HG02981 (cell line): ENCODE results near the gene RBBP9.
"Not testable (repeated sequence)": the region's sequence is repeated elsewhere in the genome, so short reads cannot be mapped to it uniquely, and the experiment has no call there.

Source experiments
- ATAC-seq: cut with Tn5 transposase; IDR thresholded peaks from one replicate; pipeline ENCODE4 v1.9.1; 2021; ENCODE audit warnings: mild to moderate bottlenecking, moderate library complexity; ENCODE audit not compliant: unreplicated experiment

RBBP9 gene

DNA sequence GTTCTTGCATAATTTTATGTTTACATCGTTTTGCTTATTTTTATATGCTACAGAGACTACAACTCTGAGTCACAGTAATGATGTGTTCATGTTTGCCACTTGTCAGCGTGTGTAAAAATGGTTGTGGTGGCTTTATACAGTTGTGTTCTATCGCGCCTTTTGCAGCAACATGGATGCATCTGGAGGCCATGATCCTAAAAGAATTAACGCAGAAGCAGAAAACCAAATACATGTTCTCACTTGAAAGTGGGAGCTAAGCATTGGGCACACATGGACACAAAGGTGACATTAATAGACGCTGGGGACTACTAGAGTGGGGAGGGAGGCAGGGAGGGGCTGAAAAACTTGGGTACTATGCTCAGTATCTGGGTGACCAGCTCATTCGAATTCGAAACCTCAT is 9.7 kb upstream of the RBBP9 start:
- ATAC-seq: no peak

DNA sequence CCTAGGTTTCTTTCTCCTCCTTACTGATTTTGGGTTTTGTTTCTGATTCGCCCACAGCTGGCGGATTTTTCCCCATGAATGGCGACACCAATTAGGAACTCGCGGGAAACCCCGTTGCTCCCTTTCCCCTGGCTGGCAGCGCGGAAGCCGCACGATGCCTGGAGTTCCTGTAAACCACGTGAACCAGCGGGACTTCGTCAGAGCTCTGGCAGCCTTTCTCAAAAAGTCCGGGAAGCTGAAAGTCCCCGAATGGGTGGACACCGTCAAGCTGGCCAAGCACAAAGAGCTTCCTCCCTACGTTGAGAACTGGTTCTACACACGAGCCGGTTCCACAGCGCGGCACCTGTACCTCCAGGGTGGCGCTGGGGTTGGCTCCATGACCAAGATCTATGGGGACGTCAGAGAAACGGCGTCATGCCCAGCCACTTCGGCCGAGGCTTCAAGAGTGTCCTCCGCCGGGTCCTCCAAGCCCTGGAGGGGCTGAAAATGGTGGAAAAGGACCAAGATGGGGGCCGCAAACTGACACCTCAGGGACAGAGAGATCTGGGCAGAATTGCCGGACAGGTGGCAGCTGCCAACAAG is 7.5 kb upstream of the RBBP9 start:
- no peak for ATAC-seq

DNA sequence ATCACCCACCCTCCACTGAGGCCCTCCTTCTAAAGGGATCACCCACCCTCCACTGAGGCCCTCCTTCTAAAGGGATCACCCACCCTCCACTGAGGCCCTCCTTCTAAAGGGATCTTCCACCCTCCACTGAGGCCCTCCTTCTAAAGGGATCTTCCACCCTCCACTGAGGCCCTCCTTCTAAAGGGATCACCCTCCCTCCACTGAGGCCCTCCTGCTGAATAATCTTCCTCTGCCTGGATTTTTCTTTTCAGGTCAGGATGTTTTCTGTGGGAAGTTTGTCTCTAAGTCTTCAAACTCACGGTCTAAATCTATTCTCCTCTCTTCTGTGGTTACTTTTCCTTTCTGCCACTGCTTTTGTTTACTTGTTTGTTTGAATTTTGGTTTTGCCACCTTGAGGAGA is 4.6 kb upstream of the RBBP9 start:
- ATAC-seq: not testable (repeated sequence)

DNA sequence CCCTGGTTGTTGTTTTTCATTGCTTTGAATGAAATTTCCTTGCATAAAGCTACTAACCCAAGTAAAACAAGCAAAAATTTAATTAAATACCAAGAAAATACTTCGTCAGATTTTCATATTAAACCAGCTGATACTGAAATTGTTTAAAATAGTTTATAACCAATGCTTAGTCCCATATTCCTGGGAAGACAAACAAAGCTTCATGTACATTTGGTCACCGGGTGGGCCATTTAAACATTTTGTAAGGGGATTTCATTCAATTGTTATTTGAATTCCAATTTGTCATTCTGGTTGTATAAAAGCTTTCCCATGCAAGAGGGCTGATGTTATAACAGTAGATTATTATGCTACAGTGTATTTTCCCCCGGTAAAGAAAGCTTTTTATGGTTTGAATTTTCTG is 578 bp upstream of the RBBP9 start:
- no peak for ATAC-seq

DNA sequence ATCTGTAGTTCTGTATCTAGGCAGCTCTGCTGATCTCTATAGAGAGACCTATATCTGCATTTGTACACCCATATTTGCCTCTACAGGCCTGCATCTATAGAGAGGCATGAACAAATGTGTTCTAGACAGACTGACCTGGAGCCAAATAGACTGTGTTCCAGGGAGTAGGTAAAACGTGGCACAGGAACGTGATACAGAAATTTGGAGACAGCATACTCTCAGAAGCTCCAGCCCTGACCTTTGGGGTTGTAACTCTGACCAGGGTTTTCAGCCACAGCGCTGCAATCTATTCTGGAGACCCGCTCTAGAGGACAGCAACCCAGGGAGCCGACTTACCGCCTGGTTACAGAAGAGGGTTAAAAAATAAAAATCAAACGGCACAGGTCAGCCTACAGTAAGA is 983 bp downstream of the RBBP9 start:
- ATAC-seq: no peak

DNA sequence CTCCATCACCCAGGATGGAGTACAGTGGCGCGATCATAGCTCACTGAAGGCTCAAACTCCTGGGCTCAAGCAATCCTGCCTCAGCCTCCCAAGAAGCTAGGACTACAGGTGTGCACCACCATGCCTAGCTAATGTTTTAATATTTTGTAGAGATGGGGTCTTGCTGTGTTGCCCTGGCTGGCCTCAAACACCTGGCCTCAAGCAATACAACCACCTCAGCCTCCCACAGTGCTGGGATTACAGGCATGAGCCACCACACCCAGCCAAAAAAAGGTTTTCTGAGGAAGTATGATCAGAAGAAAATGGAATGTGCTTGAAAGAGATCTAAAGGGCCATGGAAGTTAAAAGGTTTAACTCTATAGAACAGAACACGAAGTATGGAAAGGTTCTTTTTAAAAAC is 8.7 kb downstream of the RBBP9 start:
- no peak for ATAC-seq

DNA sequence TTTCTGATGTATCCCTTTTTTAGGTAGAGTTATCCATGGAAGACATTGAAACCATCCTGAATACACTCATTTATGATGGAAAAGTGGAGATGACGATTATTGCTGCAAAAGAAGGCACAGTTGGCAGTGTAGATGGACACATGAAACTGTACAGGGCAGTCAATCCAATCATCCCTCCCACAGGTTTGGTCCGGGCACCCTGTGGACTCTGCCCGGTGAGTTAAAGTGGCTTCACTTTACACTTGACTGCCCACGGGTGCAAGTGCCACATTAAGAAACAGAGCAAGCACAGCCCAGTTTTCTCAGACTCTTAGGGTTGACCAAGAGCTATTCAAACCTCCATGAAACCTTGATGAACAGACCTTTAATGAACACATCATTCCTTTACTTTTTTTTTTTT is 15.4 kb downstream of the RBBP9 start:
- ATAC-seq: no peak

DNA sequence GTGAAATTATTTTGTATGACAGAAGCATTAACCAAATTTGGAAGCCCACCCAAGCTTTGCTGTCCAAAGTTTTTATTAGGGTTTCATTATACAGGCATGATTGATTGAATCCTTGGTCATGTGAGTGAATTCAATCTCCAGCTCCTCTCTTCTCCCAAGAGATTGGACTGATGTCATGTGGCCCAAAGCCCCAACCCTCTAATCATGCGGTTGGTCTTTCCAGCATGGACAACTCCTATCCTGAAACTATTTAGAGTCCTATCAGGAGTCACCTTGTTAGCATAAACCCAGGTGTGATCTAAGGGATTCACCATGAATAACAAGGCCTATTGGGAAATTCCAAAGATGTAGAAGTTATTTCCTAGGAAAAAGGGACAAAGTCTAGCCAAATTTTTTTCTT is 19.2 kb downstream of the RBBP9 start:
- ATAC-seq: no peak

DNA sequence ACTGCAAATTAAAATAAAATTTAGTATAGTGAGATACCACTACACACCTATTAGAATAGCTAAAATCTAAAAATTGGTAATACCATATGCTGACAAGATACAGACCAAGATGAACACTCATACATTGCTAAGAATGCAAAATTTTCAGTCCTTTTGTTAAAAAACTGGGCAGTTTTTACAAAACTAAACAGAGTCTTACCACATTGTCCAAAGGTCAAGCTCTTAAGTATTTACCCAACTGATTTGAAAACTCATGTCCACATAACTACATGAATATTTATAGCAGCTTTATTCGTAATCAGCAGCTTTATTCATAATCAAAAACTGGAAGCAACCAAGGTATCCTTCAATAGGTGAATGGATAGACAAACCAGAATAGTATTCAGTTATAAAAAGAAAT is 19.8 kb downstream of the RBBP9 start:
- ATAC-seq: no peak

DNA sequence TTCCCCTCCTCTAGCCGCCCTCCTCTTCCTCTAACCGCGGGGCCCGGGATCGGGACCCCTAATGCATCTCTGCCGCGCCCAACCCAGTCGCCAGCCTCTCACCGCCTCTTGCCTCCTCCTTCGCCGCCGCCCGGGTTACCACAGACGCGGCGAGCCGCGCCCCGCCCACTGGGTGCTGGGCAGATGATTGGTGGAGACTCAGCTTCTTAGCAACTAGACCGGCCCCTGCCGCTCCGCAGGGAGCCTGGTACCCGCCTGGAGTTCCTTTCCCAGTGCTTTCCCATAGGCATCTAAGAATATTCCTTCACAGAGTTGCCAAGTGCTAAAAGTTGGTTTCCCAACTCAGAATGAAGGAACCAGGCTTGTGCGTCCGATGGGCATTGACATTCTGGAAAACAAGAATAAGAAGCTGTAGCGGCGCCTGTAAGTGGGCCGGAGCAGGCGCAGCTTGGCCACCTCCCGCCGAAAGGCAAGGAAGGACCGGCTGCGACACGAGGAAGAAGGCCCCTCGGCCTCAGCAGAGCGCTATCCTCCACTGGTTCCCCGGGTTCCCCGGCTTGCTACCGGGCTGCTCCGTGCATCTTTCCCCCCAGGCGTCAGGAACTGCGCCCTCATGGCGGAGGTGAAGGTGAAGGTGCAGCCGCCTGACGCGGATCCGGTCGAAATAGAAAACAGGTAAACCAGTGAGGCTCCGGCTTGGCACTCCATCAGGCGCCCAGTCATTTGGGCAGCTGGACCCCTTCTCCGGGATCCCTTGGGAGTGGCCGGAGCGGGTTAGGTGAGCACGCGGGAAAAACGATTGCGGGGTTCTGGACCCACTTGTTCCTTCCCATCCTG is 29.9 kb downstream of the RBBP9 start, which contains the start of the genes DZANK1 and POLR3F:
Gene DZANK1 (minus strand): TSS at position 137 of the 837 bp plus-strand sequence. CDS start 1,672 bp downstream, outside the sequence.
Gene POLR3F (plus strand): TSS at position 497 of the 837 bp plus-strand sequence. CDS start 117 bp downstream, at position 614.
- ATAC-seq: peak; percentile 94

DNA sequence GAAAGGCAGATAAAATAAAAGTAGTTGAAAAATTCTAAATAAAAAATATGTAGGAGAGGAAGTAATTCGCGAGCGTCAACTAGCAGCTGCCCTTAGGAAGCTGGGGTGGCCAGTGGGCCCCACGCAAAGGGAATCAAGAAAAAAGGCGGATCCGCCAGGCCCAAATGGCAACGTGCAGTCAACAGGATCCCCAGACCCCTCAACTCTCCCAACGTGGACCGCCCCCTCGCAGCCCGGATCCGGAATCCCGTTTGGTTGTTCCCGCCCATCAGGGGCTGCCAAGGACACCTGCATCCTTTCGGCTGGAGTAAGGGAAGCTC is 30.5 kb downstream of the RBBP9 start:
- ATAC-seq: peak; percentile 10

DNA sequence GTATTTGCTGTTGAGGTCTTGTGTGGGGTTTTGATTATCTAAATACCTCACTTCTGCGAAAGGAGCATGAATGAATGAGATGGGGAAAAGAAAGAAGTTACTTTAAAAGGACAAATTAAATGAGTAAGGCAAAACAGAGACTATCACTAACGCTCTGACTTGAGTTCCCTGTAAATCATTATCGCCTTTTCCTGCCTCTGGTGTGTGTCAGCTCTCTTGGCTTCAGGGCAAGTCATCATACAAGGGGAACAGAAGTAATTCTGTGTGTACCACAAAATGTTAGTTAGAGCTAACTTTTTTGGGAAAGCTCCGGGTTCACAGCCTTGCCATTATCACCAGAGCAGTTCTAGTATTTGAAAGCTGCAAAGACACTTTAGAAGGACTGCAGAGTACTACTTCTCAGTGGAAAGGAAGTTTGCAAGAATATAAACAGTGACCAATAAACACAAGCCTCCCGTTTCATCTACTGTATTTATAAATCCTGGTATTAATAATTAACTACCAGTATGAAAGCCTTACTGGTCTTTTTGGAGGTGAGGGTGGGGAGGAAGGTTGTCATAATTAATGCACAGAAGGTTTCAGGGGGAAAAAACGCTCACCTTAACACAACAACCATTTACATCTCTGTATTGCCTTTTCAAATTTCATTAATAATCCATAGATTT is 31.4 kb downstream of the RBBP9 start:
- ATAC-seq: peak; percentile 39

DNA sequence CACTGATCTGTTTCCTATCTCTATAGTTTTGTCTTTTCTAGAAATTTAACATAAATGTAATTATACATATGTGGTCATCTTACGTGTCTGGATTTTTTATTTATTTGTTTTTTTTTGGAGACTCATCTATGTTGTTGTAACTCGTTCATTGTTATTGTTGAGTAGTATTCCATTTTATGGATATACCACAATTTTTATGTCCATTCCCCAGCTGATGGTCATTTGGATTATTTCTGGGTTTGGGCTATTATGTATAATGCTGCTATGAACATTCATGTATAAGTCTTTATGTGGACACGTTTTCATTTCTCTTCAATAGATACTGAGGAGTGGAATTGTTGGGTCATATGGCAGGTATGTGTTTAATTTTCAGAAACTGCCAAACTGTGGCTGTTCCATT is 40.4 kb downstream of the RBBP9 start:
- no peak for ATAC-seq

DNA sequence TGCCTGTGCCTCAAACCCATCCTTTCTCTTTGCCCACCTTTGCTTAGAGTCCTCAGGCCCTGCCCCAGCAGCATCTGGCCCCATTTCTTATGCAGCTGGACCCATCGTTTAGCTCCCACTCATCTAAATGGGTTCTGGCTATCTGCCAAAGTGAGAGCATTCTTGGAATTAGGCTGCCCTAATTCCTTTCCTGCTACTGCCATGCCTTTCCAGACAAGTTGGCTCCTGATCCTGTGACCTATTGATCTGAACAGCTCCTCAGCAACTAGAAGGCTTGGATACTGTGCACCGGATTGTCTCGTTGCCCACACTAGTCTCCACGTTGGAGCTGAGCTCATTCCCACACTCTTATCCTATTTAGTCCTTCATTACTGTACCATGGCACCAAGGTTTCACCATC is 53.1 kb downstream of the RBBP9 start:
- ATAC-seq: no peak

DNA sequence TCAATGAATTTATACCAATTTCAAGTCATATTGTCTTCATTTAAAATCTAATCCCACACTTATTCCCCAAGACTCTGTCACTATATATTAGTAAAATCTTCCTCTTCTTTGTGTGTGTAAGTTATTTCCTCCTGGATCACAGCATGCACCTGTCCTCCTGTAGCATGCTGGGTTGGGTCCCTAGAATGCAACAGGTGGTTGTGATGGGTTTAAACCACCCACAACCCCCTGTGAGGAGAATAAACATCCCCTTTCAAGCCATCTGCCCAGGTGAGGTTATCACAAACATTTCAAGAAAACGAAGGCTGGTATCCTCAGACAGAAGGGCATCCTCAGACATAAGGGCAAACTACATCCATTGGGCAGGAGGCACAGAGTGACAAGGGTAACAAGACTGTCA is 56.6 kb downstream of the RBBP9 start:
- no peak for ATAC-seq

DNA sequence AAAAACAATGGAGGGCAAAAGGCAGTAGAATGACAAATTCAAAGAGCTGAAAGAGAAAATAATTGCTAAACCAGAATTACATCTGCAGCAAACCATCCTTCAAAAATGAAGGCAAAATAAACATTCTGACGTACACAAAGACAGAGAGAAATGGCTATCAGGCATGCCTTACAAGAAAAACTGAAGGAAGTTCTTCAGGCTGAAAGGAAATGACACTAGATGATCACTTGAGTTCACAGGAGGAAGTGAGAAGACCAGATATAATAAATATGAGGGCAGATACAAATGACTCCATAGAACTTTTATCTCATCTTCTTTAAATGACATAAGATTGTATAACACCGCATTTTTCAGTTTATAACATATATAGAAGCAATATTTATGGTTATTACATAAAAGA is 60.2 kb downstream of the RBBP9 start:
- ATAC-seq: no peak
